NCI-H2227 (cell line): ENCODE measurements around the gene LRRC59.
"Not testable (repeated sequence)": the region's sequence is repeated elsewhere in the genome, so short reads cannot be mapped to it uniquely, and the experiment has no call there.

Experiments
- DNase-seq: peaks from one replicate; lab custom pipeline; 2025; ENCODE audit not compliant: unreplicated experiment; lab: John Stamatoyannopoulos, UW

LRRC59 gene

DNA sequence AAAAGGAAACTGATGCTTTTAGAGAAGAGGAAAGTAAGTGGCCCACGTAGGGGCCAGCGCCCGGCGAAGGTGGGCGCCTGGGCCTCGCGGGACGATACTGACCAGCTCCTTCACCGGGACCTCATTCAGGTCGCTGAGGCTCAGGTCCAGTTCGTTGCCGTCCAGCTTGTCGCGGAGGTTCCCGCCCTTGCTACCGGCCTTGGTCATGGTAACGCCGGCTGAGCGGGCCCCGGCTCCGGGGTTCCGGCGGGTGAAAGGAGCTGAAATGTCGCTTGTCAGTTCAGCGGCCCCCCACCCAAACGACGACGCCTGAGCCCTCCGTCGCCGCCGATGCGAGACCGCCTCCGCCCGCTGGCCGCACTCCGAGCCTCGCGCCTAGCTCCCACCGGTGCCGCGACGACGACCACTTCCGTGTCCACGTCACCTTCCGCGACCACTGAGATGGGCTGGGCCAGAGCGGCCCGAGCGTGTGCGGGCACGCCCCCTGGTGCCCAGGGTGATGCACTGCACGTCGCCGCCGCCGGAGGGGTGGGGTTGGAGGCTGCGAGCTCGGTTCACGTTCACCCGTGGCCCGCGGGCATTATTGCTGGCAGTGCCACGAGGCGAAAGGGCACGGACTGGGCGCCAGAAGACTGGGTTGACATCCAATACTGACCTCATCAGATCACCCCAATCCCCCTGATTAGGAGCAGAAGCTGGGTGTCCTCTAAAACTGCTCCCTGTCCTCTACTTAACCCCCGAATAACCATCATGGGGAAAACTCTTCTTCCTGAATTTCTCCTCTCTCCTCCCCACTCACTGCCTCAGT lies at the start of gene LRRC59:
LRRC59 (minus strand) TSS at position 413 of the 808 bp plus-strand sequence; CDS start at position 207, 206 bp downstream.
- DNase-seq, result peak; percentile 92

DNA sequence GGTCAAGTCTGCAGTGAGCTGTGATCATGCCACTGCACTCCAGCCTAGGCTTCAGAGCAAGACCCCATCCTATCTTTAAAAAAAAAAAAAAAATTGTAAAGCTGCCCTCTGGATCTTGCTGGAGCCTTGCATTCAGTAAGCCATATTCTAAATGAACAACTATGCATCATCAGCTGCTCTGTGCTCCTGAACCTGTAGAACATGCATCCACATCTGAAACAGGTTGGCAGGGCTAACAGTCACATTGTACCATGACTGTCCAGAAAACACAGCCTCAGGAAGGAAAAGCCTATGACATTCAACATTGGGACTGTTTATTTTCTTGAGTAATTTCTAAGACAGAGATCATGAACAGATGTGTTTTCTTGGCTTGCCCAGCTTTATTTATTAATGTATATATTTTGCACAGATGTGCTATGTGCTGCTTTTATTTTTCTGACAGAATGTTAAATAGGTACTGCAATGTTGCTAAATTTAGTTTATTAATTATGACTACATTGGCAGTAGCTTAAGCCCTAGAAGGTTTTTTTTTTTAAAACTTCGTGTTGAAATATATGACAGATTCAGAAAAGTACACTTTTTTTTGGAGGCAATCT lies 48.5 kb upstream of the LRRC59 start:
- no peak for DNase-seq

DNA sequence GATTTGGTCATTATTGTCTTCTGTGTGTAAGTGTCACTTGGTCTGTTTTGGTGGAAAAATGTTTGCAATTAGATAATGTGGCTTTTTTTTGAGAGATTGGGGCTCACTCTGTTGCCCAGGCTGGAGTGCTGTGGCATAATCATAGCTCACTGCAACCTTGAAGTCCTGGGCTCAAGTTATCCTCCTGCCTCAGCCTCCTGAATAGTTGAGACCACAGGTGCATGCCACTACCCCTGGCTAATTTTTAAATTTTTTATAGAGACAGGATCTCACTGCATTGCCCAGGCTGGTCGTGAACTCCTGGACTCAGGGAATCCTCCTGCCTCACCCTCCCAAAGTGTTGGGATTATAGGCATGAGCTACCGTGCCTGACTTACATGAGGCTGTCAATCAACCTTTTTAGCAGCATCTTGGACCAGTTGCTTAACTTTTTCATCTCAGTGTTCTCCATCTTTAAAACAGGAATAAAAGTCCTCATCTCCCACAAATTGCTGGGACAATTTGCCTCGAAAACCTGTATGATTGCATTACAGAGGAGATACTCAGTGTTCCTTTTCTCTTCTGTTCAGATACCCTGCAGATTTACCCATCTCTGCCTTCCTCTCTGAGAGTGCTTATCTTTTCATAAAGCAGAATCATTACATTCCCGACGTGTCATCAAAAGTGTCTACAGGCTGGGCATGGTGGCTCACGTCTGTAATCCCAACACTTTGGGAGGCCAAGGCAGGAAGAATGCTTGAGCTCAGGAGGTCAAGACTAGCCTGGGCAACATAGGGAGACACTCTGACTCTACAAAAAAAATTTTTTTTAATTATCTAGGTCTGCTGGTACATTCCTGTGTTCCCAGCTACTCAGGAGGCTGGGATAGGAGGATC lies 47.8 kb upstream of the LRRC59 start:
- DNase-seq, result no peak

DNA sequence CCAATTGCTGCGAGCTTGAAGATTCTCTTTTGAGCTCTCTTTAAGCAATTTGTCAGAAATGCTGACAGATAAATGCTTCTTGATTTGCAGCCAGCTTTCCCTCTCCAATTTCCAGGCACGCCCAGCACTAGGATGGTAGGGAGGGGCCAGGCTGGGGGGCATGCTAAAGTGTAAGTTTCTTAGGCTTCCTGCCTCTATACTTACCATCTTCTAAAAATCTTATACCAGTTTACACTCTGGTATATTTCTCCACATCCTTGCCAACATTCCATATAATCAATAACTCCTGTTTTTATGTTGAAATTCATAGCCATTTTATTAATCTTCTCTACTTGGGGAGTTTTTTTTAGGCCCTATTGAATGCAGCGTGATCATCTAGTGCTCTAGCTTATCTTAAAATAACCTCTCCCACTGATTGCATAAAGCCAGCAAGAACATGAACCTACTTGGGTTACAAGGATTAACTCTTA lies 46.2 kb upstream of the LRRC59 start:
- peak; percentile 39 for DNase-seq

DNA sequence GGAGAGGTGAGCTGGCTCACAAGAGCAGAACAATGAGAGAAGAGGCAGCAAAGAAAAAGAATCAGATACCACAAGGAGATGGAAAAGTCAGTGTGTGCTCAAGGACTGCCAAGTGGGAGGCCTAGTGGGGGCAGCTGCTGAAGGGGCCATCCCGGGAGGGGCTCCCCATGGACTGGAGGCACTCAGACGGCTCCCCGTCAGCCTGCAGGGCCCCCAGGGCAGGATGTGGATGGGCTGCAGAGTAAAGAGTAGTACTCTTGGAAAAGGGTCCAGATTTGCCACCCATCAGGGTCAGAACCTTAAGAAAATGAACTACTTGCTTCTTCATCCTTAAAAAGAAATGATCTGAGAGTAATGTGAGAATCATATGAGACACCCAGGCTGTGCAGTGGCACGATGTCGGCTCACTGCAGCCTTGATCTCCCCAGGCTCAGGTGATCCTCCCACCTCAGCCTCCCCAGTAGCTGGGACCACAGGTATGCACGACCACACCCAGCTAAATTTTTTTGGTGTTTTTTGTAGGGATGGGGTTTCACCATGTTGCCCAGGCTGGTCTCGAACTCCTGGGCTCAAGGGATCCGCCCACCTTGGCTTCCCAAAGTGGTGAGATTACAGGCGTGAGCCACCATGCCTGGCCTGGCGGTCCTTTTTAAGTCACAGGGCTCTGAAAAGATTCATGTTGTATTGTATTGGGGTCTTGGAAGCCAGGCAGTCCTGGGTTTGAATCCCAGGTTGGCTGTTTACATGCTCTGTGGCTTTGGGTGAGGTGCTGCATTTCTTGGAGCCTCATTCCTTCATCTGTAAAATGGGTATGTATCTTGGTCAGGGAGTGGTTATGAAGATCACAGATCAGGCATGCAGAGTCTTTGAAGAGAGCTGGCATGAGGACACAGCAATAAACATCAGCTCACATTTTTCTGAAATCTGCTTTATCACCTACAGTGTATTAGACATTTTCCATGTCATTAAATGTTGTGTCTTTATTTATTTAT lies 43.8 kb upstream of the LRRC59 start:
- no peak for DNase-seq

DNA sequence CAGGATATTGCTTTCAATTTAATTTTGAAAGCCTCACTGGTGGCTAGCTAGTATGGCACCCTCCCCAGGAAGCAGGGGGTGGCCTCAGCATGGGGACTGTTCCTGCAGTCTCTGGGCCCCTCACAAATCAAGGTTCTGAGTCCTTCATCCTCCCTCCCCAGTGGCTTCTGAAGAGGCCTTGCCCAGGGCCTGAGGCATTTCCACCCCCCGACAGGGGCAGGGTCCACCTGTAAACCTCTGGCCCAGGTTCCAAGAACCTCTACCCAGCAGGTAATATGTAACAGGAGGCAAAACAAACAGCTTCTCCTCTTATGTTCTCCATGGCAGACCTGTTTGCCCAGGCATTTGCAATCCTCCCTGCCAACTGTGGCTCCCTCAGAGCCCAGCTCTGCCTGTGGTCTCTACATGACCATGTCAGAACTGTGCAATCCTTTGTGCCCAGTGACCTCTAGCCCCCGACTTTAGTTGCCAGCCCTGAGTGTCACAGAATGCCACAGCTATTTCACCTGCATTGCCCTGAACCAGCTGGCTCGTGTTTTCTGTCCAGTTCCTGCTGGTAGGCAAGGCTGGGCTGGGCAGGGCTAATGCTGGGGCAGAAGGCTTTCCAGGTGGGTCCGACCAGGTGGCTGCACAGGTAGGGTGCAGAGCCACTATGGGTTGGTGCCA lies 43.0 kb upstream of the LRRC59 start:
- DNase-seq, result no peak

DNA sequence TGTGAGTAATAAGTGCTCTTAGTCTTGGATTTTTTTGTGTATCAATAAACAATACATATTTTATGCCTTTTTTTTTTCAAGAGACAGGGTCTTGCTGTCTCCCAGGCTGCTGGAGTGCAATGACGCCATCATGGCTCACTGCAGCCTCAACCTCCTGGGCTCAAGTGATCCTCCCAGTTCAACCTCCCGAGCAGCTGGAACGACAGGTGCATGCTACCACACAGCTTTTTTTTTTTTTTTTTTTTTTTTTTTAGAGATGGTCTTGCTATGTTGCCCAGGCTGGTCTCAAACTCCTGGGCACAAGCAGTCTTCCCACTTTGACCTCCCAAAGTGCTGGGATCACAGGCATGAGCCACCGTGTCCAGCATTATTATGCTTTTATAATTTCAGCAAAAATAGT lies 41.7 kb upstream of the LRRC59 start:
- no peak for DNase-seq

DNA sequence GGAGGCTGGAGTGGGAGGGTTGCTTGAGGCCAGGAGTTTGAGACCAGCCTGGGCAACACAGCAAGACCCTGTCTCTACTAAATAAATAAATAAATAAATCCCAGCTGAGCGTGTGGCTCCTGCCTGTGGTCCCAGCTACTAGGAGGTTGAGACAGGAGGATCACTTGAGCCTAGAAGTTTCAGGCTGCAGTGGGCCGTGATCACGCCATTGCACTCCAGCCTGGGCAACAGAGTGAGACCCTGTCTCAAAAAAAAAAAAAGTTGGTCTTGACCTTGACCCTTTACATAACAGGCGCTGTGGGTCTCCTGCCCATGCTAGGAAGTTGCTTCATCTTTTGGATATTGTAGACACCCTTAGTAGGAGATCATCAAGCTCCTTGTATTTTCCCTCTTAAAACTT lies 40.1 kb upstream of the LRRC59 start:
- DNase-seq, result no peak

DNA sequence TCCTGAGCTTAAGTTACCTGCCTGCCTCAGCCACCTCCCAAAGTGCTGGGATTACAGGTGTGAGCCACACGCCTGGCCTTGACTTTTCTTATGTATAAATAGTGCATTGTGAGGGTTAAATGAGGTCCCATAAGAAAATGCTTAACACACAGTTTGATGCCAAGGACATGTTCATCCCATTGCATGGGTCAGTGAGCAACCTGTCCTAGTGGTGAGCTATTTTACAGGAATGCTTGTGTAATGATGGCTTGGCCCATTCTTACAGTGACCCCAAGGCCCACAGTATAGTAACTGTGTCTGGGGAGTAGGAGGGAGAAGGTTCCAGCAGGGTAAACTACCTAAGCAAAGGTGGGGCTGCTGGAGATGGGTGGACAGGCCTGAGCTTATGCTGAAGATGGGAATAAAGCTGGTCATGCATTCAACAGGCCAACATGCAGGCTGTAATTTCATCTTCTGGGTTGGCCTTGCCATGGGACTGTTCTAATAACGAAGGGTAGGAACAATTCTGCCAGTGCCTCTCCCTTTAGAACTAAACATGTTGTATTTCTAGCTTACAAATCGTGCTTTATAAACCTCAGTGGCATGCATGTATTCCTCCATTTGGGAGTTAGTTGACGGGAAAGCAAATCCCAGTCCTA lies 34.9 kb upstream of the LRRC59 start:
- no peak for DNase-seq

DNA sequence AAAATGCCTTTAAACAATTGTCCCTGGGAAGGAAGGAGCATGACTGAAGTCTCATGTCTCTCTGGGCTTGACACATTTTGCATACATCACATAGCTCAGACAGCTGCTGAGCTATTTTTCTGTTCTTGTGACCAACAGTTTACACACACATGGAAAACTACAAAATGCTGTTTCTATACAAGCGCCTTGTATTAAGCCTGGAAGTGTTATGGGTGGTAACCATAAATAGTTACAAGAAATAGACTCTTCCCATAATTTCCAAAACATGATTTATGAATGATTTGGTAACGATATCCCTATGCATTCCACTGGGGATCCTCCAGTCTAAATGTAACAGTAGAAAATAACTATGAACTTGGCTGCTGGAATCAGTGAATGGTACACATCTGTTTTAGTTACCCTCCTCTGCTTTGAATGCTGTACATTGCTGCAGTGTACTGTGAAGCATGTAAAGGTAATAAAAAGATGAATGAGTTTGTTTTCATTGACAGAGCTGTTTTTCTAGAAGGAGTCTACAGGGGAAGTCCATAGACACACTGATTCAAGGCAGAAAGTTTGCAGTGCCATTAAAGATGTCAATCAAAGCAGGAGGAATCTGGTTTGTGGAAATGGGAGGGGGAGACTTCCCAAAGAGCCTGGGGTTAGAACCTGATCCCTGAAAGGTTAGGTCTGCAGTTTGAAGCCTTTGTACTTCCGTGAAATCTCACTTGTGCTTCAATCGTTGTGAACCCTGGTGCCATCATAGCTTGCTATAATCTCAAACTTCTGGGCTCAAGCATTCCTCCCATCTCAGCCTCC lies 33.7 kb upstream of the LRRC59 start:
- DNase-seq, result no peak

DNA sequence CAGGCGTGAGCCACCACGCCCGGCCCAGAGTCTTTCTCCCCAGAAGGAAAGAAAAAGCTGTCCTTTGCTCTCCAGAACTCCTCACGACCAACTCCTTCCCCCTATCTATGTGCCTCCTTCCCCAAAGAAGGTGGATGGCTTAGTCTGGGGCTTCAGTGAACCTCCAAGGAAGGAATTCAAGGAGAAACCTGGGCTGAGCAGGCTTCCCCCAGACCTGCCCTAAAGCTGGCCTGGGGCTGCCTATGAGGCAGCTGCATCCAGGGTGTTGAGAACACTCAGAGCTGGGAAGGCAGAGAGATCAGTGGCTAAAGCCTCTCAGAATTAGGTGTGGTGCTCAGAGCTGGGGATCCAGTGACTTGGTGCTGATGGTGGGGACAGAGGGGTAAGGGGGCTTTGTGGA lies 32.5 kb upstream of the LRRC59 start:
- DNase-seq, result no peak

DNA sequence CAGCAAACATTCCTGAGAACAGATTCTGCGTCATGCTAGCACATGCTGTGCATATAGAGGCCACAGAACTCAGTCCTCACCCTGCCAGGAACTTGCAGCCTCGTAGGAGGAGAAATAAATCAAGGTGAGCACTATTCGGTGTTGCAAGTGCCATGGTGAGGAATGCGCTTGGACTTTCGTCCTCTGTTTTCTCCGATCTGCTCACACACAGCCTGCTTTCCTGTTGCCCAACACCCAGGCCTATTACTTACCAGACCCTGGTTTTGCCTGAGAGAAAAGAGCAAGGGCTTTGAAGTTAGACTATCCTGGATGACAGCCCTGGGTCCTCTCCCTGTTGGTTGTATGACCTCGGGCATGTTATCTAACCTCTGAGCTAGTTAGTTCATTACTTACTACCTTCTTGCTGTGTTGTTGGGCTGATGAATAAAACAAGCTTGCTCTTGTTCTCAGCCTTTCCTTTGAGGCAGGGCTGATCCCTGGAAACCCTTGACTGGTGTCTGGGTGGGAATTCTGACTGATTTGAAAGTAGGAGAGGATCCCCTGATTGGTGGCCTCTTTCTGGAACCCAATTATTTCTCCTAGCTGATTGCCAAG lies 31.6 kb upstream of the LRRC59 start:
- DNase-seq, result no peak

DNA sequence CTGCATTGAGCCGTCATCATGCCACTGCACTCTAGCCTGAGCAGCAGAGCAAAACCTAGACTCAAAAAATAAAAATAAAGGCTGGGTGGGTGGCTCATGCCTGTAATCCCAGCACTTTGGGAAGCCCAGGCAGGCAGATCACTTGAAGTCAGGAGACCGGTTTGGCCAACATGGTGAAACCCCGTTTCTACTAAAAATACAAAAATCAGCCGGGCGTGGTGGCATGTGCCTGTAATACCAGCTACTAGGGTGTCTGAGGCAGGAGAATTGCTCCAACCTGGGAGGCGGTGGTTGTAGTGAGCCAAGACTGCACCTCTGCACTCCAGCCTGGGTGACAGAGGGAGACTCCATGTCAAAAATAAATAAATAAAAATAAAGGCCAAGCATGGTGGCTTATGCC lies 30.8 kb upstream of the LRRC59 start:
- DNase-seq, result not testable (repeated sequence)

DNA sequence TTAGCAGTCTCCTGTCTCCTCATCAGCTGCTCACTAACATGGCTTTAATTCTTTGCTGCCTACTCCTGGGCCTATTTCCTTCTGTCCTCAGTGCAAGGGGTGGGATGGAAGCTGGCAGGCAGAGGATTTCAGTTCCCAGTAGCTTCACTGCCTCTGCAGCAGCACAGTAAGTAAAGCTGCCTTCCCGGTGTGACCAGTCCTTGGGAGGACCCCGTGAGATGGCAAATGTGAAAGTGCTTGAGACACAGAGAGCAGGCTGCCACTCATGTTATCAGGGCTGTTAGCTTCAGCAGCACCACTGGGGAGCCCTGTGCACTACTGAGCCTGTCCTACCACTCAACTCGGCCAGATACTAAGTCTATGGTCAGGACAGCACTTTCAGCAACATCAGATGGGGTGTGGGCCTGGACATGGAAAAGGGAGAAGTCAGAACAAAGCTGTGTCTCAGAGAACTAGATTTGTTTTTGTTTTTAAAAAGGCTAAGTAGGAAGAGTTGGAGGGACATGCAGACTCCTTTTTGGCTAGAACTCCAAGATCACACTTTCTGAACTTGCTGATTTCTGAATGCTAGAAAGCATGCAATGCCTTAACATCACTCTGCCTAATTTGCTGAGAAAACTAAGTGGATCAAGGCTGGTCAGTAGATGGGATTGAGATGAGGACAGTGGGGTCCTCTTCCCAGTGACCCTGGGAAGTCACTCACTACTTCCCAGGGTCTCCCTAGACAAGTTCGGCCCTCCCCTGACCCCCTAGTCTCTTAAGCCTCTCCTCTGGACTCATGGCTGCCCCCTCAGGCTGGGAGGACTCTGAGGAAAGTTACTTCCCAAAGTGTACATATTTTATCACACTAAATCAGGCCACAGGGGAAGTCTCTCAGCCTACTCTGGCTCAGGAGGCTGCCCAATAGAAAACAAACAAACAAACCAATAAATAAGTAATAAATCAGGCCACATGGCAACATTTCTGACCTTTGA lies 29.8 kb upstream of the LRRC59 start:
- no peak for DNase-seq

DNA sequence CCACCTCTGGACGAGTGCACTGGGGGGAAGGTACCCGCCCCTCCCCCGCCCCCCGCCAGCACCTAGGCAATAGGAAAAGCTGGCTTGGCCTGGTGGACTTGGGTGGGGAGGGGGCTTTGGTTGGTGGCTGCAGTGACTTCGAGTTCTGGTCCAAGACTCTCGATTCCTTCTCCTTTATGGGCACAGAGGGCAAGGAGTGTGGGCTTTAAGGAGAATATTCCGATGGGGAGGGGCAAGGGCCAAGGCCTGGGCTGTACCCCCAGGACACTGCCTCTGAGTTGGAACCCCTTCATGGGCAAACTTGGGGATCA lies 29.1 kb upstream of the LRRC59 start:
- no peak for DNase-seq

DNA sequence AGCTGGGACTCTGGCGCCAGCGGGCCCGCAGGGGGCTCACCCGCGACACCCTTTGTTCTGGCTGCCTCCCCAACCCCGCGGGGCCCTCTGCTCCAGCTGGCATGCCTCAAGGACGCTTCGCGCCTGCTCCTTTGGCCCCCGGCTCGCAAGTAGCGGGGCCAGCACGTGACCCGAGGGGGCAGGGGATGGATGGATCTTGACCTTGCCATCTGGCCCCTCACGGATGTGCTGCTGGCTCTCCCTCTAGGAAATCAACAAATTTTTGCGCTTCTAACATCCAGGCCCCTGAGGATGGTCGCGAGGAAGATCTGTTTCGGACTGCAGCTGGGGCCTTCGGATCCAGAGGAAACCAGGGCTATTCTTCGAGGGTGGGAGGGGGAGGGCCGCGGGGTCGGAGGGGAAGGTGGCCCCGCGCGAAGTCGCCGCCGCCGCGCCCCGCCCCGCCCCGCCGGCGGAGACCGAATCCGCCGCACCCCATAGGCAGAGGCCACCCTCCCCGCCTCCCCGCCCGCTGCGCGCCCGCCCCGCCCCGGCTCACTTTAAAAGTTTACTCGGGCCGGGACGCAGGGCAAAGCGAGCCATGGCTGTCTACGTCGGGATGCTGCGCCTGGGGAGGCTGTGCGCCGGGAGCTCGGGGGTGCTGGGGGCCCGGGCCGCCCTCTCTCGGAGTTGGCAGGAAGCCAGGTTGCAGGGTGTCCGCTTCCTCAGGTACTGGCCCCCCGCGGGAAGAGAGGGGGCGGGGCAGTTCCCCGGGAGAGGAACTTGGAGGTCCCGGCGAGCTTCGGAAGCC lies 28.6 kb upstream of the LRRC59 start, which contains the start of gene ACSF2:
ACSF2 (plus strand) TSS at position 537 of the 790 bp plus-strand sequence; CDS start at position 581, 44 bp downstream.
- DNase-seq, result peak; percentile 48
